ENCODE measurements around the gene C1orf21.

DNA sequence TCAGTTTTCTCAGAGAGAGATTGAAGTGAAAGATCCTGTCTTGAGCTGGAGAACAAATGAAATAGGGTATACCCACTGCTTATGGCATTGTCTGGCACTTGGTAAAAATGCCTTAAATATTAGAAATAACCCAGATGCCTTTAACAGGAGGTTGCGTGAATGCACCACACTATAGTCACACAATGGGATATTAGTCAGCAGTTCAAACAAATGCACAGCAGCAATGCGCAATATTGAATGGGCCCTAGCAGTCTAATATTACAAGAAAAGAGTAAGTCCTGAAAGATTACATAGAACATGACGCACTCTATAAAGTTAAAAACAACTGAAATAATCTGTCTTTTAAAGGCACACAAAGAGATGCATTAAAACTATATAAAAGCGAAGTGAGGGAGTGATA lies 206.8 kb downstream of the C1orf21 start:
- TF ChIP-seq POLR2A (IDR thresholded peaks at IDR 0.05; ENCODE audit: low read depth, low read length) (no peak), POLR2AphosphoS5 (IDR thresholded peaks at IDR 0.05; ENCODE audit: low read depth, low read length) (no peak)
